ENCODE results near the gene PARD3B.
"Not testable (repeated sequence)": the region's sequence is repeated elsewhere in the genome, so short reads cannot be mapped to it uniquely, and the experiment has no call there.

Gene PARD3B

GRCh38 chr2:205217004-205217403 lies 671.7 kb downstream of the PARD3B start:
- no peak for DNase-seq (ENCODE audit: extremely low read depth in 1 of 2, low read depth in 1 of 2)

DNA sequence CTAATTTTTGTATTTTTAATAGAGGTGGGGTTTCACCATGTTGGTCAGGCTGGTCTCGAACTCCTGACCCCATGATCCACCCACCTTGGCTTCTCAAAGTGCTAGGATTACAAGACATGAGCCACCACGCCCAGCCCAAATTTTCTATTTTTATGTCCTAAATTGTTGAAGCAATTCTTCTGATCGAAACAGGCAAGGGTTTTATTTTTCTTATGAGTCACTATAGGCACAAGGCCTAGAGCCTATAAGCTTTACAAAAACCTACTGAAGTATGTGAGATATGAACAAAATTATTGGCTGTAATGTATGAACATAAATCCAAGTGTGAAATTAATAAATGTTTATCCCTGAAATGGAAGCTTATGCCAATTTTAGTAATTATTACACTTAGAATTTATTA lies 672.8 kb downstream of the PARD3B start:
- DNase-seq (ENCODE audit: extremely low read depth in 1 of 2, low read depth in 1 of 2), result no peak

DNA sequence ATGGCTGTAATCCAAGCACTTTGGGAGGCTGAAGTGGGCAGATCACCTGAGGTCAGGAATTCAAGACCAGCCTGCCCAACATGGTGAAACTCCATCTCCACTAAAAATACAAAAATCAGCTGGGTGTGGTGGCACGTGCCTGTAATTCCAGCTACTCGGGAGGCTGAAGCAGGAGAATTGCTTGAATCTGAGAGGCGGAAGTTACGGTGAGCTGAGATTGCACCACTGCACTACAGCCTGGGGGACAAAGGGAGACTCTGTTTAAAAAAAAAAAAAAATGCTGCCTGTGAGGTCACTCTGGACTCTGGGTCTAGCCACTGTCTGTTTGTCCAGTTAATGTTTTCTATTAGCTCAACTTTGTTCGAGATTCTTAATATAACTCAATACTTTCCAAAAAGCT lies 673.5 kb downstream of the PARD3B start:
- DNase-seq (ENCODE audit: extremely low read depth in 1 of 2, low read depth in 1 of 2), result not testable (repeated sequence)

DNA sequence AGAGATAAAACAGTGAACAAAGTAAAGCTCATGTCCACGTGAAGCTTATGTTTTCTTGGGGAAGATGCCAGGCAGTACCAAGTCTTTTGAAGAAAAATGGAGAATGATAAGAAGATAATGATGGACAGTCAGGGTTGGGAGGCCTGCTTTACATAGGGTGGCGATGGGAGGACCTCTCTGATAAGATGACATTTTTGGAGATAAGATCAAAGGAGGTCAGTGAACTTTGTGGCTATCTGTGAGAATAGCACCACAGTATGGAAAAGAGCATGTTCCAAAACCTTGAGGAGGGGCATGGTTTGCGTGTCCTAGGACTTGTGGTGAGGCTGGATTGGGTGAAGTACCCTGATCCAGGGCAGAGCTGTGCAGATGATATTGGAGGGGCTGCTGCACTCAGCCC lies 675.3 kb downstream of the PARD3B start:
- no peak for DNase-seq (ENCODE audit: extremely low read depth in 1 of 2, low read depth in 1 of 2)

GRCh38 chr2:205232086-205232485 lies 686.8 kb downstream of the PARD3B start:
- no peak for DNase-seq (ENCODE audit: extremely low read depth in 1 of 2, low read depth in 1 of 2)

- DNase-seq (ENCODE audit: extremely low read depth in 1 of 2, low read depth in 1 of 2), result no peak
These were observed 690.2 kb downstream of the PARD3B start for GRCh38 chr2:205235434-205235833.

GRCh38 chr2:205237524-205237923 lies 692.2 kb downstream of the PARD3B start:
- no peak for DNase-seq (ENCODE audit: extremely low read depth in 1 of 2, low read depth in 1 of 2)

- no peak for DNase-seq (ENCODE audit: extremely low read depth in 1 of 2, low read depth in 1 of 2)
These were observed 699.7 kb downstream of the PARD3B start for GRCh38 chr2:205245001-205245400.

- DNase-seq (ENCODE audit: extremely low read depth in 1 of 2, low read depth in 1 of 2), result no peak
These were observed 700.4 kb downstream of the PARD3B start for GRCh38 chr2:205245652-205246051.

DNA sequence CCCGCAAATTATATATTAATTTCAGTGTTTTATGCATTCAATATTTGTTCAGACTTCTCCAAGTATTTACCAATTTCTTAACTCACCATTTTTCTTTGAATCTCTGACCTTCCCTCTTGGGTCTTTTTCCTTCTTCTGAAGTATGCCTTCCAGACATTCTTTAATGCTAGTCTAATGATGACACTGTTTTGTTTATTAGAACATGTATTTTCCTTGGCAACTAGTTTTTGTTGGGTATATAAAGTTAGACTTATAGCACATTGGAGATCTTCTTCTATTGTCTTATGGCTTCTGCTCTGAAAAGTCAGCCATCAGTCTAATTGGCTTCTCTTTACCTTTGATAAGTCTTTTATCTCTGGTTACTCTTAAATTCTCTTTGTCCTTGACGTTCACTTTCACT lies 713.8 kb downstream of the PARD3B start:
- no peak for DNase-seq (ENCODE audit: extremely low read depth in 1 of 2, low read depth in 1 of 2)

DNA sequence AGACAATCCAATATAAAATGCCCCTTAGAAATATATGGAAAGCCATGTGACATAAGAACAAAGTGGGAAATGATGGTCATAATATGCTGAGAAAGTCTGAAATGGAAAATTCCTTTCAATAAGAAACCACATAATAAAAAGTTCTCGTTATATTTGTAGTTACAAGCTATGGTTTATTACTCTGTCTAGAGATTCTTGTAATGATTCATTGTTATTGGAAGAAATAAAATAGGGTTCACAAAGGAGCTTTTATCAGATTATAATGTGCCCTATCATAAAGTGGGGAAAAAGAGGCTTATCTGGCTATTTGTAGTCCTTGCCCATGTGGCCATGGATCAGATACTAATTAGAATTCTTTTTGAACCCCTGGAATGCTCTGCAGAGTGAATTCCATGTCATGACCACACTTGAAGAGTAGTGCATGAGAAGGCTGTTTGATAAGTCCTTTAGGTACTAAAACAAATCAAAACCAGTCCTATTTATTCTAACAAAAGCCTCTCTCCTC lies 716.3 kb downstream of the PARD3B start:
- no peak for DNase-seq (ENCODE audit: extremely low read depth in 1 of 2, low read depth in 1 of 2)

- no peak for DNase-seq (ENCODE audit: extremely low read depth in 1 of 2, low read depth in 1 of 2)
These were observed 722.0 kb downstream of the PARD3B start for GRCh38 chr2:205267323-205267722.

DNA sequence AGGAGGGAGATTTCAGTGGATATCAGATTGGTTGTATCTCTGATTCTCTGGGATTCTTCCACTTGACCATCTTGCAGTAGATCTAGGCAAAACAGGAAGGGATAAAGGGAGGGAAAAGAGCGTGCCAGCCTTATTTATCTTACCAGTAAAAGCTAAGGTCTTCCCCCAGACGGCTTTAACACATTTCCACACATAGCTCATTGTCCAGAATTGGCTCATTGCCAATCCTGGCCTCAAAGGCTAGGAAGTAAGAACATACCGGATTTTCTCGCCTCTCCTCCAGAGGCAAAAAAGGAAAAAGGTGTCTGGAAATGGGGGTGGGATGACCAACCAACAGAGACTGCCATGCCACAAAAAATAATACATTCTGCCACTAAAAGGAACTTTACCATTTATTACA lies 725.4 kb downstream of the PARD3B start:
- DNase-seq (ENCODE audit: extremely low read depth in 1 of 2, low read depth in 1 of 2), result no peak

GRCh38 chr2:205273148-205273547 lies 727.9 kb downstream of the PARD3B start:
- DNase-seq (ENCODE audit: extremely low read depth in 1 of 2, low read depth in 1 of 2), result no peak

DNA sequence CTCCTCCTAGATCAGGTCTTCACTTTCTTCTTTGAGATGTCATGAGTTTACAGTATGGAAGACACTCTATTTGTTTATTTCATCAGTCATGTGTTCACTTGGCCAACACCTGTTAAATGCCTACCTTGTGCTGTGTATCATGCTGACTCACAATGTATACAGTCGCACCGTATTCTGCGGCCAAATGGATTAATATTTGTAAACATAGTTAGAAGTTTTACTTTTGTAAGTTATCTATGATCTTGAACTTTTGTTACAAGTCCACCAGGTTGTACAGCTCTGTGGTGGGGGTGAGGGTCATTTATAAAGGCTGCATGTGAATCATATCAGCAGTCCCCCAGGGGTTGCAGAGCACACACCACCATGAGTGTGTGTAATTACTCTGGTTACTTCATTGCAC lies 728.4 kb downstream of the PARD3B start:
- DNase-seq (ENCODE audit: extremely low read depth in 1 of 2, low read depth in 1 of 2), result no peak

GRCh38 chr2:205274801-205275200 lies 729.5 kb downstream of the PARD3B start:
- no peak for DNase-seq (ENCODE audit: extremely low read depth in 1 of 2, low read depth in 1 of 2)

DNA sequence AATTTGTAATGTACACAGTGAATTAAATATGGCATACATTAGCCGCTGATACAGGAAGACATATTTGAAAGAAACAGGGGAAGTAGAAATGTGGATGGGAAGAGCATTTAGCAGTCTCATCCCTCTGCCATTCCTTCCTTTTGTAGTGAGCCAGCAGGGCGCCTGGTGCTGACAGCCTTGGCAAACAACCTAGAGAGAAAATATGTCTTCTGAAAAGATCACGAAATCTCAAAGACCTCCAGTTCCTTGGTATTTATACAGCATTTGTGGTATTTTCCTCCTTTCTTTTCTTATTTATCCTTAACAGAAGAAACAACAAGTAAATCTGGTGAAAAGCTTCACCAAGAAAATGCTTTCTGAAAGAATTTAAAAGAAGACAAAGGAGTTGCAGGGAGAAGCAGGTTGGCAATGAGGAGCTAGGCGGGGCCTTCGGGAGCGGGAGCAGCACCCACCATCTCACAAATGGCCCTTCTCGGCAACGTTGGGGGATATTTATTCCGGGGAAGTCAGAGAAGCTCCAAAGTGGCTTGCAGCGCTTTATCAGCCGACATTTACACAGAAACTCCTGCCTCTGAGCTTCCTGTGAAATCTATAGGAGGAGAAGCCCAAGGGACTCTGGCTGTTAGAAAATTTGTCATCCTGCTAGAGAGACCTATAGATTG lies 731.0 kb downstream of the PARD3B start:
- DNase-seq (ENCODE audit: extremely low read depth in 1 of 2, low read depth in 1 of 2), result no peak

- no peak for DNase-seq (ENCODE audit: extremely low read depth in 1 of 2, low read depth in 1 of 2)
These were observed 735.4 kb downstream of the PARD3B start for GRCh38 chr2:205280596-205281236.

GRCh38 chr2:205283736-205284270 lies 738.5 kb downstream of the PARD3B start:
- DNase-seq (ENCODE audit: extremely low read depth in 1 of 2, low read depth in 1 of 2), result no peak

DNA sequence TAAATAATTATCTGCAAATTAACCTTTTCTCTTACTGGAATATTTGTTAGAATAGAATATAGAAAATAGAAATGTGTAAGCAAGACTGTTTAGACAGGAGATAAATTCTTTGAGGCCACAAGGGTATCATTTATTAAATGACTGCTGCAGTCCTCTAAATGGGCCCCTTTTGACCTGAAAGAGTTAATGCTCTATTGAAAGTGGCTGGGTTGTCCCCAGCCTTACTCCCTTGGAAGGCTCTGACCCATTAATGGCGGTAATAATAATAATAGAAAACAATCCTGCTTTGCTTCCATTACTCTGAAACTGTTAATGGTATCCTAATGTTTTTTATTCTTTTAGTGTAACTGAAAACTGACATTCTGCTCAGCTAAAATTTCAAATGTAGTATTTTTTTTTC lies 739.1 kb downstream of the PARD3B start:
- DNase-seq (ENCODE audit: extremely low read depth in 1 of 2, low read depth in 1 of 2), result no peak

DNA sequence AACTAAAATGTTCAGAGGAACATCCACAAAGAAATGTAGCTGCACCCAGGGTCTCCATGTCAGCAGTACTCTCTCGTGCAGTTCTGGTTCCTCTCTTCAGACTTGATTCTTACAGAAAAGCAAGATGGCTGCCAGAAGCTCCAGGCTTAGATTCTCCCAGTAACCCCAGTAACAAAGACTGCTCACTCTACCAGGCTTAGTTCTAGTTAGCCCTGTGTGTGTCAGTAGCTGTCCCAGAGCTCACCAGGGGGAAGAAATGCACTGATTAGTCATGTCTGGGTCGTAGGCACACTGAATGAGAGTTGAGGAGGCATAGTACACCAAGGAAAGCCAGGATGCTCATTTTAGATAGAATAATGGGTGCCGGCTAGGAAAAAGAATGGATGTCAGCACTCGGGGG lies 742.0 kb downstream of the PARD3B start:
- no peak for DNase-seq (ENCODE audit: extremely low read depth in 1 of 2, low read depth in 1 of 2)

- DNase-seq (ENCODE audit: extremely low read depth in 1 of 2, low read depth in 1 of 2), result no peak
These were observed 743.4 kb downstream of the PARD3B start for GRCh38 chr2:205288686-205289085.
